ENCODE results near the gene CELF2.

DNA sequence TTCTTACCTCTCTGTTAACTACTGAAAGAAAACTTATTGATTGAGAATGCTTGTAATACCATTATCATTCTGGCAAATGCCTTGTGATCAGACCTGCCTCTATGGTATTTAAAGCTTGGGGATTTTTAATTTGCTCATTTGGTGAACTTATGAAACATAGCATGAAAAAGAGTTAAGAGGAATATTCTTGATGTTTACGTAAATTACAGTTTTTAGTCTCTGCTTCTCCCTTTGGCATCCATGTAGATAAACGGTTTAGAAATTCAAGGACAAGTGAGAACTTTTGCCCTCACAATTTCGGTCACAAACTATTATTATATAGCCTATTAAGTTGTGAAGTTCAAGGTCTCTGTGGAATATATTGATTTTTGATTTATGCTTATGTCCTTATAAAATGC lies 11.2 kb upstream of the CELF2 start:
- TF ChIP-seq CTCF (IDR thresholded peaks at IDR 0.05; ENCODE audit: insufficient read depth, low read length, poor library complexity, severe bottlenecking) (no peak), EZH2phosphoT487 (conservative IDR thresholded peaks at IDR 0.05; ENCODE audit: low read length) (no peak)

All from SU-DHL-6 (cell line).